MM.1S (cell line): ENCODE results near the gene CCDC51.
"Not testable (repeated sequence)": the region's sequence is repeated elsewhere in the genome, so short reads cannot be mapped to it uniquely, and the experiment has no call there.

ENCODE experiments used
- DNase-seq: peaks from one replicate; pipeline ENCODE4 v3.0.0-alpha.2; 2015
- H2AFZ ChIP-seq: fragments of 300-600 bp; sonication (generic); 2 replicates; pipeline ENCODE4 v1.6.0; 2016; ENCODE audit warnings: antibody characterized with exemption, low read length
- H3F3A ChIP-seq: fragments of 300-600 bp; sonication (generic); 2 replicates; pipeline ENCODE4 v1.6.1; 2016; ENCODE audit warnings: mild to moderate bottlenecking, antibody characterized with exemption, low read length, moderate library complexity, mixed read lengths; ENCODE audit not compliant: insufficient read depth
- H3K27ac ChIP-seq: fragments of 300-600 bp; sonication (generic); 2 replicates; pipeline ENCODE4 v1.5.1; 2016; ENCODE audit warnings: mild to moderate bottlenecking, low read length
- H3K27me3 ChIP-seq: fragments of 300-600 bp; sonication (generic); replicated peaks from 2 replicates; pipeline ENCODE4 v1.6.0; 2016; ENCODE audit warnings: low read length; ENCODE audit not compliant: insufficient read depth
- H3K36me3 ChIP-seq: fragments of 300-600 bp; sonication (generic); replicated peaks from 2 replicates; pipeline ENCODE4 v1.6.1; 2016; ENCODE audit warnings: mild to moderate bottlenecking, low read length, mixed read lengths; ENCODE audit not compliant: insufficient read depth
- H3K4me1 ChIP-seq: fragments of 300-600 bp; sonication (generic); 2 replicates; pipeline ENCODE4 v1.6.1; 2016; ENCODE audit warnings: low read length, mixed read lengths
- H3K4me2 ChIP-seq: fragments of 300-600 bp; sonication (generic); 2 replicates; pipeline ENCODE4 v1.6.0; 2016; ENCODE audit warnings: low read depth, low read length
- H3K4me3 ChIP-seq: fragments of 300-600 bp; sonication (generic); 2 replicates; pipeline ENCODE4 v1.5.1; 2016; ENCODE audit warnings: low read length, mixed read lengths
- H3K79me2 ChIP-seq: fragments of 300-600 bp; sonication (generic); 2 replicates; pipeline ENCODE4 v1.6.1; 2016; ENCODE audit warnings: mixed run types, low read length, mixed read lengths
- H3K9ac ChIP-seq: fragments of 300-600 bp; sonication (generic); 2 replicates; pipeline ENCODE4 v1.6.1; 2016; ENCODE audit warnings: low read length, mixed read lengths
- H3K9me2 ChIP-seq: fragments of 300-600 bp; sonication (generic); replicated peaks from 2 replicates; pipeline ENCODE4 v1.6.1; 2016; ENCODE audit warnings: mild to moderate bottlenecking, low read length, mixed read lengths; ENCODE audit not compliant: insufficient read depth
- H3K9me3 ChIP-seq: fragments of 300-600 bp; sonication (generic); replicated peaks from 2 replicates; pipeline ENCODE4 v1.6.1; 2016; ENCODE audit warnings: mild to moderate bottlenecking, low read length, mixed read lengths; ENCODE audit not compliant: insufficient read depth
- H4K20me1 ChIP-seq: fragments of 300-600 bp; sonication (generic); 2 replicates; pipeline ENCODE4 v1.6.1; 2016; ENCODE audit warnings: mild to moderate bottlenecking, low read length, moderate library complexity, mixed read lengths; ENCODE audit not compliant: insufficient read depth
- EZH2 ChIP-seq: fragments of 300-600 bp; sonication (generic); optimal IDR thresholded peaks from 2 replicates; pipeline ENCODE3; 2017; ENCODE audit warnings: low read depth, mild to moderate bottlenecking, antibody characterized with exemption, low read length, mixed read lengths
- EZH2phosphoT487 ChIP-seq: fragments of 300-600 bp; sonication (generic); IDR thresholded peaks from 2 replicates; pipeline ENCODE4 v1.6.1; 2018; ENCODE audit warnings: antibody characterized with exemption, low read length
- TF ChIP-seq, protein P1 (sequence below): fragments of 300-600 bp; sonication (generic); IDR thresholded peaks from 2 replicates; pipeline ENCODE4 v1.5.1; 2016; ENCODE audit warnings: antibody characterized with exemption, low read length, mixed read lengths

The CCDC51 gene

GRCh38 chr3:48465237-48465530, 25.3 kb upstream of the CCDC51 start:
- Histone ChIP-seq H2AFZ (no peak overlapping the region), H3K79me2 (peaks cover 41% of the 10 kb centered on the region), H3K36me3 (peaks cover 4% of the 10 kb centered on the region; the same call in 1 of the 2 replicates), H3K4me1 (peaks cover 21% of the 10 kb centered on the region), H3K9me2 (no peaks in the 10 kb centered on the region), H4K20me1 (no peaks in the 10 kb centered on the region), H3K27ac (peak overlapping the region; percentile 84; the same call in 1 of the 2 replicates), H3F3A (peaks cover 2% of the 10 kb centered on the region; the same call in 1 of the 2 replicates), H3K4me2 (peak overlapping the region; percentile 94), H3K9me3 (no peaks in the 10 kb centered on the region), H3K9ac (no peak overlapping the region; the same call in 1 of the 2 replicates), H3K27me3 (no peaks in the 10 kb centered on the region), H3K4me3 (no peak overlapping the region)
- DNase-seq = no peak
- no peak for TF ChIP-seq EZH2
- TF ChIP-seq EZH2phosphoT487 = no peak
- TF ChIP-seq, protein P1, sequence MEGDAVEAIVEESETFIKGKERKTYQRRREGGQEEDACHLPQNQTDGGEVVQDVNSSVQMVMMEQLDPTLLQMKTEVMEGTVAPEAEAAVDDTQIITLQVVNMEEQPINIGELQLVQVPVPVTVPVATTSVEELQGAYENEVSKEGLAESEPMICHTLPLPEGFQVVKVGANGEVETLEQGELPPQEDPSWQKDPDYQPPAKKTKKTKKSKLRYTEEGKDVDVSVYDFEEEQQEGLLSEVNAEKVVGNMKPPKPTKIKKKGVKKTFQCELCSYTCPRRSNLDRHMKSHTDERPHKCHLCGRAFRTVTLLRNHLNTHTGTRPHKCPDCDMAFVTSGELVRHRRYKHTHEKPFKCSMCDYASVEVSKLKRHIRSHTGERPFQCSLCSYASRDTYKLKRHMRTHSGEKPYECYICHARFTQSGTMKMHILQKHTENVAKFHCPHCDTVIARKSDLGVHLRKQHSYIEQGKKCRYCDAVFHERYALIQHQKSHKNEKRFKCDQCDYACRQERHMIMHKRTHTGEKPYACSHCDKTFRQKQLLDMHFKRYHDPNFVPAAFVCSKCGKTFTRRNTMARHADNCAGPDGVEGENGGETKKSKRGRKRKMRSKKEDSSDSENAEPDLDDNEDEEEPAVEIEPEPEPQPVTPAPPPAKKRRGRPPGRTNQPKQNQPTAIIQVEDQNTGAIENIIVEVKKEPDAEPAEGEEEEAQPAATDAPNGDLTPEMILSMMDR = no peak

DNA sequence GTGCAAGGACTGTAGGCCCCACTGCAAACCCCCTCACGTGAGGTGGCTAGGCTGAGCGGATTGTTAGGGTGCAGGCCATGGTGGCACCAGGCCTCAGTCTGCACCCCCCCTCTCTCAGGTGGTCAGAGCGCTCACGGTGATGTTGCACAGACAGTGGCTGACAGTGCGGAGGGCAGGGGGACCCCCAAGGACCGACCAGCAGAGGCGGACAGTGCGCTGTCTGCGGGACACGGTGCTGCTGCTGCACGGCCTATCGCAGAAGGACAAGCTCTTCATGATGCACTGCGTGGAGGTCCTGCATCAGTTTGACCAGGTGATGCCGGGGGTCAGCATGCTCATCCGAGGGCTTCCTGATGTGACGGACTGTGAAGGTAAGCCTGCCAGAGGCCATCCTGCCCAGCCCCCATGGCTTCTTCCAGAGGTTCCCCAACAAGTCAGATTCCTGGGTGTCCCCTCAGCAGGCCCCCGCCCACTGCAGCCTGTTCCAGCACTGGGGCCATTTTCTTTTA, 24.8 kb upstream of the CCDC51 start:
- Histone ChIP-seq H3K27me3 (no peaks in the 10 kb centered on the region), H4K20me1 (no peaks in the 10 kb centered on the region), H3K79me2 (peaks cover 37% of the 10 kb centered on the region), H3K9me2 (no peaks in the 10 kb centered on the region), H3K9ac (no peak overlapping the region), H3K9me3 (no peaks in the 10 kb centered on the region), H3K4me3 (no peak overlapping the region), H3K27ac (no peak overlapping the region), H2AFZ (no peak overlapping the region), H3K4me2 (no peak overlapping the region), H3K36me3 (peaks cover 4% of the 10 kb centered on the region; the same call in 1 of the 2 replicates), H3K4me1 (peaks cover 21% of the 10 kb centered on the region), H3F3A (peaks cover 2% of the 10 kb centered on the region; the same call in 1 of the 2 replicates)
- no peak for DNase-seq
- TF ChIP-seq, protein P1 = no peak
- TF ChIP-seq EZH2phosphoT487 (no peak), EZH2 (no peak)

- Histone ChIP-seq H3K9ac (no peak overlapping the region), H3K4me1 (peaks cover 21% of the 10 kb centered on the region), H3K36me3 (peaks cover 4% of the 10 kb centered on the region)
These were observed 23.8 kb upstream of the CCDC51 start for GRCh38 chr3:48463703-48464102.

DNA sequence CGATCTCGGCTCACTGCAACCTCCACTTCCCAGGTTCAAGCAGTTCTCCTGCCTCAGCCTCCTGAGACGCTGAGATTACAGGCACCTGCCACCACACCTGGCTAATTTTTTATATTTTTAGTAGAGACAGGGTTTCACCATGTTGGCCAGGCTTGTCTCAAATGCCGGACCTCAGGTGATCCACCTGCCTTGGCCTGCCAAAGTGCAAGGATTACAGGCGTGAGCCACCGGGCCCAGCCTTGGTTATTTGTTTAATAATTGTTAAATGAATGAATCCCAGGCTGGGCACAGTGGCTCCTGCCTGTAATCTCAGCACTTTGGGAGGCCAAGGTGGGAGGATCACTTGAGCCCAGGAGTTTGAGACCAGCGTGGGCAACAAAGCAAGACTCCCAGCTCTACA, 21.8 kb upstream of the CCDC51 start:
- not testable (repeated sequence) for H3K4me3 ChIP-seq, H3K27ac ChIP-seq, H4K20me1 ChIP-seq, H3F3A ChIP-seq, H3K27me3 ChIP-seq, H3K9ac ChIP-seq, H3K9me3 ChIP-seq, H3K9me2 ChIP-seq, H3K4me2 ChIP-seq, H2AFZ ChIP-seq, DNase-seq, H3K4me1 ChIP-seq, H3K79me2 ChIP-seq, H3K36me3 ChIP-seq

More at GRCh38 chr3:48463703-48464102, 23.8 kb upstream of the CCDC51 start:
- Histone ChIP-seq H3K4me3 (no peak overlapping the region), H3K27me3 (no peaks in the 10 kb centered on the region), H3K9me2 (no peaks in the 10 kb centered on the region), H3K79me2 (peaks cover 27% of the 10 kb centered on the region), H3K4me2 (no peak overlapping the region), H4K20me1 (no peaks in the 10 kb centered on the region), H3F3A (peaks cover 2% of the 10 kb centered on the region; the same call in 1 of the 2 replicates), H3K27ac (no peak overlapping the region), H3K9me3 (no peaks in the 10 kb centered on the region), H2AFZ (no peak overlapping the region)
- no peak for TF ChIP-seq EZH2
- TF ChIP-seq, protein P1 = no peak
- TF ChIP-seq EZH2phosphoT487 = no peak
- no peak for DNase-seq
